Mammary epithelial cell (primary cell): ENCODE data around the gene COL4A1.

Source experiments
- CTCF ChIP-seq, 2 donors: IDR thresholded peaks in 1 of 2; conservative IDR thresholded peaks in 1 of 2; 2 replicates each; pipeline ENCODE4 v1.5.1; 2011 to 2012; ENCODE audit warnings: inconsistent platforms in 2 of 2, low read length in 2 of 2, mild to moderate bottlenecking in 2 of 2, control low read depth in 1 of 2, low read depth in 1 of 2; ENCODE audit not compliant: insufficient read depth in 1 of 2; ENCODE audit errors: extremely low read depth in 1 of 2
- EZH2 ChIP-seq: IDR thresholded peaks from 2 replicates; pipeline ENCODE4 v1.6.1; 2012; ENCODE audit warnings: low read length, inconsistent platforms, borderline replicate concordance

GRCh38 chr13:110329798-110330461 is 23.0 kb upstream of the COL4A1 start:
- TF ChIP-seq CTCF (conservative IDR thresholded peaks at IDR 0.05 in 1 of 2, IDR thresholded peaks at IDR 0.05 in 1 of 2; ENCODE audit: extremely low read depth in 1 of 2, insufficient read depth in 1 of 2, low read depth in 1 of 2, low read length in 2 of 2) (no peak), EZH2 (no peak)
